T-cell (primary cell): ENCODE data around the gene SCCPDH. TPM values are rescaled to one million over a fixed set of nuclear protein-coding genes. Genes with fewer than 3 reads are reported as not detected.
"Not testable (repeated sequence)": the region's sequence is repeated elsewhere in the genome, so short reads cannot be mapped to it uniquely, and the experiment has no call there.

Source experiments
- ATAC-seq, 4 experiments: fragments of 200-7000 bp in 3 of 4; fragments of 150-1000 bp in 1 of 4; cut with Tn5 transposase; replicated peaks in 1 of 4; 1 replicate in 3 of 4; 2 replicates in 1 of 4; pipeline ENCODE4 v1.10.0; 2021; ENCODE audit warnings: moderate library complexity in 3 of 4, mild to moderate bottlenecking in 2 of 4, moderate number of reproducible peaks in 1 of 4
- CTCF ChIA-PET, 2 donors: fragments of 300-600 bp; sonication (Branson Sonifier 250); formaldehyde crosslinking; loops; one replicate each; lab custom pipeline; 2022; ENCODE audit warnings: antibody characterized with exemption in 2 of 2; lab: Charles Lee
- POLR2A ChIA-PET, 2 donors: fragments of 300-600 bp; sonication (Branson Sonifier 250); formaldehyde crosslinking; loops; one replicate each; lab custom pipeline; 2022; ENCODE audit warnings: antibody characterized with exemption in 2 of 2; lab: Charles Lee
- DNase-seq, 35 experiments: peaks; one replicate each; pipeline versions ENCODE4 v3.0.0 to v3.0.0-alpha.2; 2013 to 2023
- H3K27ac ChIP-seq: one replicate; pipeline ENCODE4 v1.5.1; 2013; ENCODE audit warnings: low read length
- H3K27me3 ChIP-seq, 2 experiments: replicated peaks in 1 of 2; 1 replicate in 1 of 2; 2 replicates in 1 of 2; pipeline versions ENCODE4 v1.6.1 to v1.7.0; 2013; ENCODE audit warnings: low read length in 1 of 2, mixed read lengths in 1 of 2; ENCODE audit not compliant: control insufficient read depth in 2 of 2, insufficient read depth in 2 of 2; ENCODE audit errors: extremely low read depth in 1 of 2
- H3K36me3 ChIP-seq, 2 donors: 1 replicate in 1 of 2; 2 replicates in 1 of 2; pipeline versions ENCODE4 v1.6.1 to v1.7.0; 2013; ENCODE audit warnings: low read length in 1 of 2; ENCODE audit not compliant: control insufficient read depth in 2 of 2, insufficient read depth in 1 of 2; ENCODE audit errors: extremely low read depth in 1 of 2
- H3K4me1 ChIP-seq, 2 experiments: 1 replicate in 1 of 2; 2 replicates in 1 of 2; pipeline versions ENCODE4 v1.6.1 to v1.7.0; 2013; ENCODE audit warnings: low read length in 2 of 2, mixed read lengths in 1 of 2; ENCODE audit not compliant: insufficient read depth in 2 of 2, control insufficient read depth in 1 of 2; ENCODE audit errors: extremely low read depth in 1 of 2
- H3K4me3 ChIP-seq, 2 donors: 1 replicate in 1 of 2; 2 replicates in 1 of 2; pipeline versions ENCODE4 v1.5.1 to v1.7.0; 2013; ENCODE audit warnings: mild to moderate bottlenecking in 2 of 2, low read length in 1 of 2, moderate library complexity in 1 of 2; ENCODE audit not compliant: control insufficient read depth in 1 of 2; ENCODE audit errors: extremely low read depth in 1 of 2
- H3K9me3 ChIP-seq: 2 replicates; pipeline ENCODE4 v1.7.0; 2013
- H3K27ac Mint-ChIP-seq, 2 donors: one replicate each; pipeline ENCODE4 v1.8.0; 2020 to 2021; ENCODE audit warnings: mild to moderate bottlenecking in 2 of 2, mixed read lengths in 2 of 2
- H3K27me3 Mint-ChIP-seq, 2 donors: one replicate each; pipeline ENCODE4 v1.8.0; 2021 to 2022; ENCODE audit warnings: mixed read lengths in 2 of 2
- H3K36me3 Mint-ChIP-seq: one replicate; pipeline ENCODE4 v1.8.0; 2021; ENCODE audit warnings: mixed read lengths
- H3K4me1 Mint-ChIP-seq, 3 donors: one replicate each; pipeline ENCODE4 v1.8.0; 2020 to 2022; ENCODE audit warnings: mixed read lengths in 3 of 3, mild to moderate bottlenecking in 1 of 3
- H3K4me3 Mint-ChIP-seq, 3 donors: one replicate each; pipeline ENCODE4 v1.8.0; 2020 to 2022; ENCODE audit warnings: mild to moderate bottlenecking in 3 of 3, mixed read lengths in 3 of 3, moderate library complexity in 3 of 3
- H3K9me3 Mint-ChIP-seq, 3 donors: one replicate each; pipeline ENCODE4 v1.8.0; 2020 to 2022; ENCODE audit warnings: mixed read lengths in 3 of 3
- WGBS: methylation state at CpG from one replicate; pipeline ENCODE4 v1.1.5; 2013; ENCODE audit warnings: missing lambda C conversion rate; ENCODE audit not compliant: insufficient coverage; 5-methylcytosine and 5-hydroxymethylcytosine counted together
- total RNA-seq, 35 experiments: library from RNA in 6 of 35; stranded (reverse) in 6 of 35; fragments of 120-200 nt in 1 of 35; gene quantifications; one replicate each; pipeline versions ENCODE4 v1.2.1 to v1.2.4 and lab custom pipeline; 2013 to 2026

Gene SCCPDH
- total RNA-seq, 5 donors from 2014 or later (not counting 1 experiment from before 2014, with no cell fraction given): 3.7 to 6.2 (median 4.5) TPM

- H3K4me3 Mint-ChIP-seq: no peak overlapping the region
- no peaks in the 10 kb centered on the region for H3K36me3 ChIP-seq
- CTCF ChIA-PET: interaction anchor here (0.6 to 0.9 kb wide), 4 partner anchors 21 to 681 kb away, joined by 3 to 5 read pairs (median 3); no protein-coding TSS in a partner anchor
- ATAC-seq: no peak
- POLR2A ChIA-PET: no interaction called here
- no peaks in the 10 kb centered on the region for H3K27me3 Mint-ChIP-seq
- H3K4me3 ChIP-seq: no peak overlapping the region
- H3K27ac ChIP-seq: no peak overlapping the region
- WGBS: 81% methylated on average over 9 of the region's 15 CpGs
- DNase-seq: no peak
- H3K27me3 ChIP-seq: peaks cover 0 to 16% of the 10 kb centered on the region in 2 experiments
- peaks cover 0 to 7% (median 2%) of the 10 kb centered on the region in 3 donors for H3K4me1 Mint-ChIP-seq
- no peaks in the 10 kb centered on the region for H3K9me3 ChIP-seq
- peaks cover 4% of the 10 kb centered on the region for H3K36me3 Mint-ChIP-seq
- peaks cover 0 to 4% of the 10 kb centered on the region in 2 experiments for H3K4me1 ChIP-seq
- peak overlapping the region in 1 of 2 donors; percentile 66 for H3K27ac Mint-ChIP-seq
- peaks cover 0 to 10% (median 0%) of the 10 kb centered on the region in 3 donors for H3K9me3 Mint-ChIP-seq
Observed at GRCh38 chr1:246691622-246692495, 32.4 kb upstream of the SCCPDH start.

- H3K4me3 Mint-ChIP-seq, H3K4me3 ChIP-seq, H3K36me3 Mint-ChIP-seq, H3K9me3 ChIP-seq, ATAC-seq, POLR2A ChIA-PET, H3K27me3 Mint-ChIP-seq, DNase-seq, H3K27ac ChIP-seq, H3K36me3 ChIP-seq, H3K27ac Mint-ChIP-seq: not testable (repeated sequence)
- H3K27me3 ChIP-seq: peaks cover 0 to 24% of the 10 kb centered on the region in 2 experiments
- peaks cover 0 to 10% (median 0%) of the 10 kb centered on the region in 3 donors for H3K9me3 Mint-ChIP-seq
- peaks cover 1 to 14% of the 10 kb centered on the region in 2 experiments for H3K4me1 ChIP-seq
- WGBS: 60% methylated on average over 2 of the region's 10 CpGs
- CTCF ChIA-PET: interaction anchor here in 1 of 2 donors (1.1 kb wide), 1 partner anchor 62 kb away, joined by 3 read pairs; no protein-coding TSS in a partner anchor
- peaks cover 5 to 13% (median 8%) of the 10 kb centered on the region in 3 donors for H3K4me1 Mint-ChIP-seq
Observed at GRCh38 chr1:246694213-246694895, 29.9 kb upstream of the SCCPDH start.

GRCh38 chr1:246695136-246695535 is 29.1 kb upstream of the SCCPDH start:
- CTCF ChIA-PET: interaction anchor here in 1 of 2 donors (1.1 kb wide), 1 partner anchor 61 kb away, joined by 3 read pairs; no protein-coding TSS in a partner anchor
- Mint-ChIP-seq H3K27ac (no peak overlapping the region), H3K9me3 (peaks cover 0 to 10% (median 0%) of the 10 kb centered on the region in 3 donors)

GRCh38 chr1:246695666-246696065 is 28.5 kb upstream of the SCCPDH start:
- H3K9me3 Mint-ChIP-seq: peaks cover 0 to 10% (median 0%) of the 10 kb centered on the region in 3 donors
- CTCF ChIA-PET: interaction anchor here (0.6 to 1.1 kb wide), 3 partner anchors 60 to 225 kb away, joined by 3 to 4 read pairs (median 4); no protein-coding TSS in a partner anchor

More at GRCh38 chr1:246695136-246695535, 29.1 kb upstream of the SCCPDH start:
- H3K4me1 Mint-ChIP-seq: peaks cover 6 to 8% (median 6%) of the 10 kb centered on the region in 3 donors
- H3K36me3 Mint-ChIP-seq: peaks cover 4% of the 10 kb centered on the region
- no peaks in the 10 kb centered on the region for H3K27me3 Mint-ChIP-seq
- no peak overlapping the region for H3K4me3 Mint-ChIP-seq
- Histone ChIP-seq H3K4me1 (peaks cover 2 to 11% of the 10 kb centered on the region in 2 experiments), H3K9me3 (no peaks in the 10 kb centered on the region), H3K27ac (no peak overlapping the region), H3K4me3 (no peak overlapping the region), H3K27me3 (peaks cover 0 to 18% of the 10 kb centered on the region in 2 experiments), H3K36me3 (no peaks in the 10 kb centered on the region)
- POLR2A ChIA-PET: no interaction called here
- DNase-seq: no peak
- WGBS: no CpG with 5 or more reads among the region's 3 CpGs
- no peak for ATAC-seq

GRCh38 chr1:246698466-246699094 is 25.6 kb upstream of the SCCPDH start:
- H3K36me3 Mint-ChIP-seq: peaks cover 4% of the 10 kb centered on the region
- DNase-seq (no peak), ATAC-seq (no peak)
- H3K27me3 Mint-ChIP-seq: peaks cover 0 to 1% of the 10 kb centered on the region in 2 donors
- no peaks in the 10 kb centered on the region for H3K36me3 ChIP-seq
- no peak overlapping the region for H3K27ac Mint-ChIP-seq
- peak overlapping the region; percentile 9 to 49 for H3K4me3 ChIP-seq
- peaks cover 6 to 8% (median 6%) of the 10 kb centered on the region in 3 donors for H3K4me1 Mint-ChIP-seq
- 100% methylated on average over 1 of the region's 8 CpGs for WGBS
- H3K9me3 Mint-ChIP-seq: peaks cover 0 to 10% (median 0%) of the 10 kb centered on the region in 3 donors
- POLR2A ChIA-PET: no interaction called here
- H3K4me3 Mint-ChIP-seq: peak overlapping the region; percentile 4 to 68 (median 50)
- no peak overlapping the region for H3K27ac ChIP-seq
- H3K27me3 ChIP-seq: peaks cover 0 to 15% of the 10 kb centered on the region in 2 experiments
- no peaks in the 10 kb centered on the region for H3K9me3 ChIP-seq
- peaks cover 2 to 11% of the 10 kb centered on the region in 2 experiments for H3K4me1 ChIP-seq
- CTCF ChIA-PET: no interaction called here

More at GRCh38 chr1:246695666-246696065, 28.5 kb upstream of the SCCPDH start:
- peaks cover 4% of the 10 kb centered on the region for H3K36me3 Mint-ChIP-seq
- H3K27ac ChIP-seq: no peak overlapping the region
- no peak overlapping the region for H3K4me3 ChIP-seq
- peaks cover 2 to 11% of the 10 kb centered on the region in 2 experiments for H3K4me1 ChIP-seq
- no peak overlapping the region for H3K27ac Mint-ChIP-seq
- no peaks in the 10 kb centered on the region for H3K36me3 ChIP-seq
- DNase-seq (no peak), ATAC-seq (no peak)
- POLR2A ChIA-PET: no interaction called here
- no peaks in the 10 kb centered on the region for H3K27me3 Mint-ChIP-seq
- peaks cover 0 to 13% of the 10 kb centered on the region in 2 experiments for H3K27me3 ChIP-seq
- H3K4me3 Mint-ChIP-seq: no peak overlapping the region
- WGBS: 100% methylated on average over 1 of the region's 5 CpGs
- H3K9me3 ChIP-seq: no peaks in the 10 kb centered on the region
- peaks cover 6 to 8% (median 6%) of the 10 kb centered on the region in 3 donors for H3K4me1 Mint-ChIP-seq
